ENCODE measurements around the gene CADM2. TPM values are rescaled to one million over a fixed set of nuclear protein-coding genes. Genes with fewer than 3 reads are reported as not detected.

The CADM2 gene
- total RNA-seq, 1 donor from 2014 or later = 4.2 TPM

- Histone ChIP-seq H3K27ac (ENCODE audit: low read depth, low read length) (no peak overlapping the region), H3K4me3 (ENCODE audit: low read length in 3 of 3) (no peak overlapping the region), H3K4me1 (ENCODE audit: control insufficient read depth in 3 of 3, insufficient read depth in 3 of 3, low read length in 3 of 3) (peaks cover 0 to 5% (median 0%) of the 10 kb centered on the region in 3 donors), H3K27me3 (ENCODE audit: control insufficient read depth in 3 of 3, insufficient read depth in 3 of 3, low read length in 3 of 3) (no peaks in the 10 kb centered on the region), H3K9me3 (ENCODE audit: control insufficient read depth in 3 of 3, low read length in 3 of 3) (no peaks in the 10 kb centered on the region), H3K36me3 (ENCODE audit: control insufficient read depth in 3 of 3, insufficient read depth in 3 of 3, low read length in 3 of 3) (no peaks in the 10 kb centered on the region), H3K9ac (ENCODE audit: low read depth in 1 of 3, low read length in 3 of 3) (no peak overlapping the region)
Measured at GRCh38 chr3:85474241-85474640, 515.5 kb downstream of the CADM2 start.

DNA sequence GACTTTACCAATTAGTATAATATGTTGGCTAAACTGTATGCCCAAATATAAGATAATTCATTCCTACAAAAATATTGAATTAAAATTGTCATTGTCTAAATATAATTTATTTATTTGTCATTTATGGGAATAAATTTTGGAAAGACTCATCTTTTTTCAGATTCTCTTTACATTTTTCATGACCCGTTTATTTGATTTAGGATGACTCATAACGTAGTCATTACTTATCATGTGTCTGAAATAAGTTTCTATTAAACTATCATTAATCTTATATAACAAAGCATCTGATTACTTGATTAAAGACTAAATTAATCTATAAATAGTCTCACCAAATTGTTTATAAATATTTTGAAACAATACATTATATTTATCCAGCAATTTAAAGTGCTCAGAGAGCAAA lies 516.6 kb downstream of the CADM2 start:
- no peak overlapping the region for H3K9ac ChIP-seq (ENCODE audit: low read depth in 1 of 3, low read length in 3 of 3)
- no peak overlapping the region for H3K4me3 ChIP-seq (ENCODE audit: low read length in 3 of 3)
- peaks cover 0 to 5% (median 0%) of the 10 kb centered on the region in 3 donors for H3K4me1 ChIP-seq (ENCODE audit: control insufficient read depth in 3 of 3, insufficient read depth in 3 of 3, low read length in 3 of 3)
- H3K27me3 ChIP-seq (ENCODE audit: control insufficient read depth in 3 of 3, insufficient read depth in 3 of 3, low read length in 3 of 3) = no peaks in the 10 kb centered on the region
- no peaks in the 10 kb centered on the region for H3K36me3 ChIP-seq (ENCODE audit: control insufficient read depth in 3 of 3, insufficient read depth in 3 of 3, low read length in 3 of 3)
- H3K27ac ChIP-seq (ENCODE audit: low read depth, low read length) = no peak overlapping the region
- H3K9me3 ChIP-seq (ENCODE audit: control insufficient read depth in 3 of 3, low read length in 3 of 3) = no peaks in the 10 kb centered on the region

DNA sequence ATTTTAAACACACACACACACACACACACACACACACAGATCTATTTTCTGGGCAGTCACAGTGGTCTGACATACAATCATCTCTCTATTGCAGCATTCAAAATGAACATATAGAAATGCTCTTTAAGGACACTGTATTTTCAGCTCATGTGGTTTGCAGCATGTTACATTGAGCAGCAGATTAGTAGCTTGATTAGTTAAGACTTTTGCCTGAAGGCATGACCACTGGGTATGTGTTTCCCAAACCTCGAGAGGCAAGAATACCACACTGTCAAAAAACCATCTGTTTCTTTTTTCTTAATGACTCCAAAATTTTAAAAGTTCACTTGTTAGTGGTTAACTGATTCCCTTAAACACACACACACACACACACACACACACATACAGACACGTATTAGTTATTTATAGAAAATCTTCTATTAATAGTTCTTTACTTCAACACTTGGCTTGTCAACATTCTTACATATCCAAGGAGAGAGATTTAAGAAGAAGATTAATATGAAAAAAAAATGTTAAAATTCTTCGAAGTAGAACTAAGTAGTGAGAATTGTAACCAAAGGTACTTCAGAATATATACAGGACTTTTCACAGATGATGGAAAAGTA lies 518.2 kb downstream of the CADM2 start:
- peak overlapping the region in 2 of 3 donors; percentile 16 to 69 for H3K4me3 ChIP-seq (ENCODE audit: low read length in 3 of 3)

GRCh38 chr3:85481411-85482212 lies 522.8 kb downstream of the CADM2 start:
- no peaks in the 10 kb centered on the region for H3K9me3 ChIP-seq (ENCODE audit: control insufficient read depth in 3 of 3, low read length in 3 of 3)
- peak overlapping the region; percentile 11 to 37 (median 35) for H3K9ac ChIP-seq (ENCODE audit: low read depth in 1 of 3, low read length in 3 of 3)
- no peak overlapping the region for H3K27ac ChIP-seq (ENCODE audit: low read depth, low read length)
- no peaks in the 10 kb centered on the region for H3K36me3 ChIP-seq (ENCODE audit: control insufficient read depth in 3 of 3, insufficient read depth in 3 of 3, low read length in 3 of 3)
- peak overlapping the region in 1 of 3 donors; percentile 36 for H3K4me3 ChIP-seq (ENCODE audit: low read length in 3 of 3)
- H3K27me3 ChIP-seq (ENCODE audit: control insufficient read depth in 3 of 3, insufficient read depth in 3 of 3, low read length in 3 of 3) = no peaks in the 10 kb centered on the region
- peaks cover 0 to 4% (median 0%) of the 10 kb centered on the region in 3 donors for H3K4me1 ChIP-seq (ENCODE audit: control insufficient read depth in 3 of 3, insufficient read depth in 3 of 3, low read length in 3 of 3)

More for the DNA sequence above, 518.2 kb downstream of the CADM2 start:
- no peaks in the 10 kb centered on the region for H3K9me3 ChIP-seq (ENCODE audit: control insufficient read depth in 3 of 3, low read length in 3 of 3)
- peaks cover 0 to 5% (median 0%) of the 10 kb centered on the region in 3 donors for H3K4me1 ChIP-seq (ENCODE audit: control insufficient read depth in 3 of 3, insufficient read depth in 3 of 3, low read length in 3 of 3)
- H3K36me3 ChIP-seq (ENCODE audit: control insufficient read depth in 3 of 3, insufficient read depth in 3 of 3, low read length in 3 of 3) = no peaks in the 10 kb centered on the region
- H3K27me3 ChIP-seq (ENCODE audit: control insufficient read depth in 3 of 3, insufficient read depth in 3 of 3, low read length in 3 of 3) = no peaks in the 10 kb centered on the region
- peak overlapping the region; percentile 52 for H3K27ac ChIP-seq (ENCODE audit: low read depth, low read length)
- peak overlapping the region in 2 of 3 donors; percentile 18 to 45 for H3K9ac ChIP-seq (ENCODE audit: low read depth in 1 of 3, low read length in 3 of 3)

DNA sequence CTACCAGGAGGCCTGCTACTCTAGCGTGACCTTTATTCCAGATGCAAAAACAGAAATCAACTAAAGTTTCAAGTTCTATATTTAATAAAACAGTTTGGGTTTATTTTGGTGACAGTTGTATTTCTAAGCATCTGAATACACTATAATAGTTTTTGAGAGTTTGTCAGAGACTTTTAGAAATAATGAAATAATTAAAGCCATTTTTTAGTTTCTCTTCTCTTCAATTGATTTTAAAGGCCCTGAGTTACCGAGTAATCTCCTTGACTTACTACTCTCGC lies 523.4 kb downstream of the CADM2 start:
- Histone ChIP-seq H3K4me3 (ENCODE audit: low read length in 3 of 3) (peak overlapping the region in 1 of 3 donors; percentile 19), H3K36me3 (ENCODE audit: control insufficient read depth in 3 of 3, insufficient read depth in 3 of 3, low read length in 3 of 3) (no peaks in the 10 kb centered on the region), H3K27me3 (ENCODE audit: control insufficient read depth in 3 of 3, insufficient read depth in 3 of 3, low read length in 3 of 3) (no peaks in the 10 kb centered on the region), H3K4me1 (ENCODE audit: control insufficient read depth in 3 of 3, insufficient read depth in 3 of 3, low read length in 3 of 3) (no peaks in the 10 kb centered on the region), H3K9ac (ENCODE audit: low read depth in 1 of 3, low read length in 3 of 3) (peak overlapping the region in 1 of 3 donors; percentile 35), H3K9me3 (ENCODE audit: control insufficient read depth in 3 of 3, low read length in 3 of 3) (no peaks in the 10 kb centered on the region), H3K27ac (ENCODE audit: low read depth, low read length) (no peak overlapping the region)

DNA sequence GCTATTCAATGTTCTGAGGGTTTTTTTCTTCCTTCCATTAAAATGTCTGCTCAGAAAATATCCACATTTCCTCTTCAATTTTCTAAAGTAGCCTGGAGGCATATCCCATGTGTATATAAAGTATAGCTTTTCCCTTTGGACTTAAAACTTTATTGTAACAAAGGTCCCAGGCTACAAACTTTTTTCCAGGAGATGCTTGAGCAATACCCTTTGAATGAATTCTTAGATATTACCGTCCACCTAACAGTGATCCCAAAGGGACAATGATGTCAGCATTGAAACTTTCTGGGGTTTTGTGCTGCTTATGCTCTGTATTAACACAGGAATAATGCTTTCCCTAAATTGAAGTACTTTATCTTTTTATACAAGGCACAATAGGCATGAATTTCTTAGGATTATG lies 525.2 kb downstream of the CADM2 start:
- Histone ChIP-seq H3K27ac (ENCODE audit: low read depth, low read length) (no peak overlapping the region), H3K9ac (ENCODE audit: low read depth in 1 of 3, low read length in 3 of 3) (no peak overlapping the region), H3K4me1 (ENCODE audit: control insufficient read depth in 3 of 3, insufficient read depth in 3 of 3, low read length in 3 of 3) (no peaks in the 10 kb centered on the region), H3K36me3 (ENCODE audit: control insufficient read depth in 3 of 3, insufficient read depth in 3 of 3, low read length in 3 of 3) (no peaks in the 10 kb centered on the region), H3K9me3 (ENCODE audit: control insufficient read depth in 3 of 3, low read length in 3 of 3) (peaks cover 0 to 3% (median 0%) of the 10 kb centered on the region in 3 donors), H3K4me3 (ENCODE audit: low read length in 3 of 3) (no peak overlapping the region), H3K27me3 (ENCODE audit: control insufficient read depth in 3 of 3, insufficient read depth in 3 of 3, low read length in 3 of 3) (no peaks in the 10 kb centered on the region)

DNA sequence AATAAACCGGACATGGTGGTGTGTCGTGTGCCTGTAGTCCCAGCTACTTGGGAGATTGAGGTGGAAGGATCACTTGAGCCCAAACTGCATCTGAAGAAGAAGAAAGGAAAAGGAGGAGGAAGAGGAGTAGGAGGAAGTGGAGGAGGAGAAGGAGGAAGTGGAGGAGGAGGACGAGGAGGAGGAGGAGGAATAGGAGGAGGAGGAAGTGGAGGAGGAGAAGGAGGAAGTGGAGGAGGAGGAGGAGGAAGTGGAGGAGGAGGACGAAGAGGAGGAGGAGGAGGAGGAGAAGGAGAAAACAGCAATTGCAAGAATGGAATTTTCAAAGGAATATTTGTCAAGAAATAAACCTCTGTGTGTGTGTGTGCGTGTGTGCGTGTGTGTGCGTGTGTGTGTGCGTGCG lies 528.6 kb downstream of the CADM2 start:
- Histone ChIP-seq H3K36me3 (ENCODE audit: control insufficient read depth in 3 of 3, insufficient read depth in 3 of 3, low read length in 3 of 3) (no peaks in the 10 kb centered on the region), H3K27me3 (ENCODE audit: control insufficient read depth in 3 of 3, insufficient read depth in 3 of 3, low read length in 3 of 3) (no peaks in the 10 kb centered on the region), H3K27ac (ENCODE audit: low read depth, low read length) (no peak overlapping the region), H3K9me3 (ENCODE audit: control insufficient read depth in 3 of 3, low read length in 3 of 3) (peaks cover 0 to 3% (median 0%) of the 10 kb centered on the region in 3 donors), H3K4me3 (ENCODE audit: low read length in 3 of 3) (no peak overlapping the region), H3K4me1 (ENCODE audit: control insufficient read depth in 3 of 3, insufficient read depth in 3 of 3, low read length in 3 of 3) (no peaks in the 10 kb centered on the region), H3K9ac (ENCODE audit: low read depth in 1 of 3, low read length in 3 of 3) (no peak overlapping the region)

- Histone ChIP-seq H3K4me3 (ENCODE audit: low read length in 3 of 3) (no peak overlapping the region), H3K9me3 (ENCODE audit: control insufficient read depth in 3 of 3, low read length in 3 of 3) (peaks cover 0 to 3% (median 0%) of the 10 kb centered on the region in 3 donors), H3K27ac (ENCODE audit: low read depth, low read length) (no peak overlapping the region), H3K4me1 (ENCODE audit: control insufficient read depth in 3 of 3, insufficient read depth in 3 of 3, low read length in 3 of 3) (no peaks in the 10 kb centered on the region), H3K36me3 (ENCODE audit: control insufficient read depth in 3 of 3, insufficient read depth in 3 of 3, low read length in 3 of 3) (no peaks in the 10 kb centered on the region), H3K9ac (ENCODE audit: low read depth in 1 of 3, low read length in 3 of 3) (no peak overlapping the region), H3K27me3 (ENCODE audit: control insufficient read depth in 3 of 3, insufficient read depth in 3 of 3, low read length in 3 of 3) (no peaks in the 10 kb centered on the region)
Measured at GRCh38 chr3:85495602-85496001, 536.8 kb downstream of the CADM2 start.

GRCh38 chr3:85498177-85498576 lies 539.4 kb downstream of the CADM2 start:
- no peaks in the 10 kb centered on the region for H3K36me3 ChIP-seq (ENCODE audit: control insufficient read depth in 3 of 3, insufficient read depth in 3 of 3, low read length in 3 of 3)

GRCh38 chr3:85502148-85502875 lies 543.5 kb downstream of the CADM2 start:
- Histone ChIP-seq H3K4me1 (ENCODE audit: control insufficient read depth in 3 of 3, insufficient read depth in 3 of 3, low read length in 3 of 3) (no peaks in the 10 kb centered on the region), H3K4me3 (ENCODE audit: low read length in 3 of 3) (no peak overlapping the region), H3K36me3 (ENCODE audit: control insufficient read depth in 3 of 3, insufficient read depth in 3 of 3, low read length in 3 of 3) (no peaks in the 10 kb centered on the region), H3K27ac (ENCODE audit: low read depth, low read length) (no peak overlapping the region), H3K27me3 (ENCODE audit: control insufficient read depth in 3 of 3, insufficient read depth in 3 of 3, low read length in 3 of 3) (no peaks in the 10 kb centered on the region), H3K9me3 (ENCODE audit: control insufficient read depth in 3 of 3, low read length in 3 of 3) (no peaks in the 10 kb centered on the region), H3K9ac (ENCODE audit: low read depth in 1 of 3, low read length in 3 of 3) (no peak overlapping the region)

More at GRCh38 chr3:85498177-85498576, 539.4 kb downstream of the CADM2 start:
- H3K4me1 ChIP-seq (ENCODE audit: control insufficient read depth in 3 of 3, insufficient read depth in 3 of 3, low read length in 3 of 3) = no peaks in the 10 kb centered on the region
- no peak overlapping the region for H3K4me3 ChIP-seq (ENCODE audit: low read length in 3 of 3)
- peaks cover 0 to 3% (median 0%) of the 10 kb centered on the region in 3 donors for H3K9me3 ChIP-seq (ENCODE audit: control insufficient read depth in 3 of 3, low read length in 3 of 3)
- no peaks in the 10 kb centered on the region for H3K27me3 ChIP-seq (ENCODE audit: control insufficient read depth in 3 of 3, insufficient read depth in 3 of 3, low read length in 3 of 3)
- no peak overlapping the region for H3K27ac ChIP-seq (ENCODE audit: low read depth, low read length)
- no peak overlapping the region for H3K9ac ChIP-seq (ENCODE audit: low read depth in 1 of 3, low read length in 3 of 3)
